Measurements from ENCODE around the gene PRSS1.
A peak's percentile ranks its signal among the peaks of the same experiment; 100 is the strongest.

The PRSS1 gene

GRCh38 chr7:142793156-142793555 is 43.9 kb downstream of the PRSS1 start:
- Histone ChIP-seq H3K27me3 (ENCODE audit: low read length) (no peaks in the 10 kb centered on the region), H3K4me3 (ENCODE audit: insufficient read depth, low read length, poor library complexity, severe bottlenecking) (no peak overlapping the region), H2AFZ (ENCODE audit: low read depth, low read length, severe bottlenecking) (no peak overlapping the region), H3F3A (ENCODE audit: insufficient read depth) (no peaks in the 10 kb centered on the region), H4K20me1 (ENCODE audit: low read depth, low read length) (no peaks in the 10 kb centered on the region), H3K9me3 (ENCODE audit: insufficient read depth, low read length) (no peaks in the 10 kb centered on the region), H3K9ac (ENCODE audit: low read length) (no peak overlapping the region), H3K4me2 (ENCODE audit: low read depth, low read length, poor library complexity, severe bottlenecking) (no peak overlapping the region), H3K36me3 (ENCODE audit: low read length) (no peaks in the 10 kb centered on the region), H3K9me2 (replicated peaks; ENCODE audit: insufficient read depth, low read length) (no peaks in the 10 kb centered on the region), H3K27ac (ENCODE audit: low read depth, low read length) (no peak overlapping the region), H3K79me2 (ENCODE audit: insufficient read depth, low read length) (no peaks in the 10 kb centered on the region)
- TF ChIP-seq EZH2phosphoT487 (conservative IDR thresholded peaks at IDR 0.05; ENCODE audit: low read length), result no peak
- TF ChIP-seq CTCF (IDR thresholded peaks at IDR 0.05; ENCODE audit: insufficient read depth, low read length, poor library complexity, severe bottlenecking), result no peak

GRCh38 chr7:142795339-142795863 is 46.1 kb downstream of the PRSS1 start:
- H3K9ac ChIP-seq (ENCODE audit: low read length), result peak overlapping the region; percentile 55; the same call in 1 of the 2 replicates
- H3K4me2 ChIP-seq (ENCODE audit: low read depth, low read length, poor library complexity, severe bottlenecking), result peak overlapping the region; percentile 42
- H3K4me3 ChIP-seq (ENCODE audit: insufficient read depth, low read length, poor library complexity, severe bottlenecking), result no peak overlapping the region

GRCh38 chr7:142796001-142796500 is 46.8 kb downstream of the PRSS1 start:
- no peak for TF ChIP-seq EZH2phosphoT487 (conservative IDR thresholded peaks at IDR 0.05; ENCODE audit: low read length)
- no peak for TF ChIP-seq CTCF (IDR thresholded peaks at IDR 0.05; ENCODE audit: insufficient read depth, low read length, poor library complexity, severe bottlenecking)
- Histone ChIP-seq H3K9ac (ENCODE audit: low read length) (peak overlapping the region; percentile 55), H3K4me2 (ENCODE audit: low read depth, low read length, poor library complexity, severe bottlenecking) (peak overlapping the region; percentile 42), H3F3A (ENCODE audit: insufficient read depth) (no peaks in the 10 kb centered on the region), H3K9me3 (ENCODE audit: insufficient read depth, low read length) (no peaks in the 10 kb centered on the region), H3K79me2 (ENCODE audit: insufficient read depth, low read length) (no peaks in the 10 kb centered on the region), H3K27me3 (ENCODE audit: low read length) (no peaks in the 10 kb centered on the region), H2AFZ (ENCODE audit: low read depth, low read length, severe bottlenecking) (no peak overlapping the region), H3K27ac (ENCODE audit: low read depth, low read length) (peak overlapping the region; percentile 27), H3K9me2 (replicated peaks; ENCODE audit: insufficient read depth, low read length) (no peaks in the 10 kb centered on the region), H3K36me3 (ENCODE audit: low read length) (no peaks in the 10 kb centered on the region), H3K4me3 (ENCODE audit: insufficient read depth, low read length, poor library complexity, severe bottlenecking) (no peak overlapping the region), H4K20me1 (ENCODE audit: low read depth, low read length) (no peaks in the 10 kb centered on the region)

More at GRCh38 chr7:142795339-142795863, 46.1 kb downstream of the PRSS1 start:
- TF ChIP-seq EZH2phosphoT487 (conservative IDR thresholded peaks at IDR 0.05; ENCODE audit: low read length), result no peak
- no peak for TF ChIP-seq CTCF (IDR thresholded peaks at IDR 0.05; ENCODE audit: insufficient read depth, low read length, poor library complexity, severe bottlenecking)
- no peaks in the 10 kb centered on the region for H3K9me3 ChIP-seq (ENCODE audit: insufficient read depth, low read length)
- no peaks in the 10 kb centered on the region for H3K79me2 ChIP-seq (ENCODE audit: insufficient read depth, low read length)
- no peaks in the 10 kb centered on the region for H3K27me3 ChIP-seq (ENCODE audit: low read length)
- H3K9me2 ChIP-seq (replicated peaks; ENCODE audit: insufficient read depth, low read length), result no peaks in the 10 kb centered on the region
- H3K27ac ChIP-seq (ENCODE audit: low read depth, low read length), result no peak overlapping the region
- no peaks in the 10 kb centered on the region for H3F3A ChIP-seq (ENCODE audit: insufficient read depth)
- no peaks in the 10 kb centered on the region for H4K20me1 ChIP-seq (ENCODE audit: low read depth, low read length)
- H3K36me3 ChIP-seq (ENCODE audit: low read length), result no peaks in the 10 kb centered on the region
- no peak overlapping the region for H2AFZ ChIP-seq (ENCODE audit: low read depth, low read length, severe bottlenecking)

Measured in SU-DHL-6 (cell line).